Esophagus squamous epithelium (tissue), 4 donors: ENCODE measurements around the gene RBCK1.

Source experiments
- CTCF ChIP-seq, 6 experiments: fragments of 450-650 bp in 4 of 6; fragments of 200-600 bp in 2 of 6; sonication (generic) in 2 of 6; IDR thresholded peaks; one replicate each; pipeline ENCODE4 v1.5.1; 2016 to 2019; ENCODE audit warnings: antibody characterized with exemption in 6 of 6, mild to moderate bottlenecking in 4 of 6, moderate library complexity in 4 of 6
- POLR2A ChIP-seq, 4 donors: fragments of 450-650 bp; IDR thresholded peaks; one replicate each; pipeline ENCODE4 v1.6.1; 2017; ENCODE audit warnings: antibody characterized with exemption in 4 of 4, mild to moderate bottlenecking in 4 of 4, moderate library complexity in 3 of 4

- TF ChIP-seq CTCF (IDR thresholded peaks at IDR 0.05), result no peak
- no peak for TF ChIP-seq POLR2A (IDR thresholded peaks at IDR 0.05)
Measured at GRCh38 chr20:427849-428657, 20.0 kb downstream of the RBCK1 start.
